ENCODE measurements around the gene DUSP22.

Gene DUSP22

DNA sequence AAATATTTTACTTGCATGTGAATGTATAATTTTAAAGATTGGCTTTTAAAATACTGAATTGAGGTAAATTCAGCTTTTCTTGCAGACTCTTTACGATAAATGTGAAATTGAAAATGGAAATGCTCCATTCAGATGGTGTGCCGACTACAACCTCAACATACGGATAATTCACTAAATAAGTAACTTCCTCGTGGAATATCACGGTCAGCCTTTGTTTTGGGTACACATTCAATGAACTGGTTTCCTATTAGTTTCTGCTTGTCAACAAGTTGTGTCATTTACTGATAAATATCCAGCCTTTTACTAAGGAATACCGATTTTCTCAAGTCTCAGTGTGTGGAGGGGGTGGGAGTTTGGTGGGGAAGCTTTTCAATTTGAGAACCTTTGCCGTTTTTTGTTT is 96.9 kb downstream of the DUSP22 start:
- no peaks in the 10 kb centered on the region for H3K9me3 Mint-ChIP-seq
- peak overlapping the region; percentile 90 for H3K4me3 Mint-ChIP-seq
- H3K36me3 Mint-ChIP-seq (ENCODE audit: low read depth) = peaks cover 15% of the 10 kb centered on the region
- peak overlapping the region; percentile 94 for H3K27ac Mint-ChIP-seq
- peaks cover 10% of the 10 kb centered on the region for H3K27me3 Mint-ChIP-seq
- H3K4me1 Mint-ChIP-seq (ENCODE audit: low read depth) = peaks cover 36% of the 10 kb centered on the region

DNA sequence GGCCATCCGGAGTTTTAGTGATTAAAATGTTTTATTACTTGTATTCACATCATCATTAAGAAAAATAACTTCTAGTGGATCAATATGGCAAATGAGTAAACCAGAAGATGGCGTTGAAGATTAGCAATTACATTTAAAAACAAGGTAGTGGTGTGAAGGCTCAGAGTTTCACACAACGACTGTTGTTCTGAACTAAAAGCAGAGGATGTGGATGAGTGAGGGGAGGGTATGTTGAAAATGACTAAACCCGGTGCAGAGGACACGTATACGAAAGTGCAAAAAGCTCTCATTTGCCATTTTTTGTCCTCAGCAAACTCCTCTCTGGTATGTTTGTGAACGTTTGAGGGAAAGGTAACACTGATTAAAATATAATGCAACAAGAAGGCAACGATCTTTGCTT is 97.3 kb downstream of the DUSP22 start:
- H3K4me3 Mint-ChIP-seq = peak overlapping the region; percentile 90
- peaks cover 40% of the 10 kb centered on the region for H3K4me1 Mint-ChIP-seq (ENCODE audit: low read depth)
- peaks cover 19% of the 10 kb centered on the region for H3K36me3 Mint-ChIP-seq (ENCODE audit: low read depth)
- no peaks in the 10 kb centered on the region for H3K9me3 Mint-ChIP-seq
- H3K27ac Mint-ChIP-seq = peak overlapping the region; percentile 94
- H3K27me3 Mint-ChIP-seq = peaks cover 8% of the 10 kb centered on the region

DNA sequence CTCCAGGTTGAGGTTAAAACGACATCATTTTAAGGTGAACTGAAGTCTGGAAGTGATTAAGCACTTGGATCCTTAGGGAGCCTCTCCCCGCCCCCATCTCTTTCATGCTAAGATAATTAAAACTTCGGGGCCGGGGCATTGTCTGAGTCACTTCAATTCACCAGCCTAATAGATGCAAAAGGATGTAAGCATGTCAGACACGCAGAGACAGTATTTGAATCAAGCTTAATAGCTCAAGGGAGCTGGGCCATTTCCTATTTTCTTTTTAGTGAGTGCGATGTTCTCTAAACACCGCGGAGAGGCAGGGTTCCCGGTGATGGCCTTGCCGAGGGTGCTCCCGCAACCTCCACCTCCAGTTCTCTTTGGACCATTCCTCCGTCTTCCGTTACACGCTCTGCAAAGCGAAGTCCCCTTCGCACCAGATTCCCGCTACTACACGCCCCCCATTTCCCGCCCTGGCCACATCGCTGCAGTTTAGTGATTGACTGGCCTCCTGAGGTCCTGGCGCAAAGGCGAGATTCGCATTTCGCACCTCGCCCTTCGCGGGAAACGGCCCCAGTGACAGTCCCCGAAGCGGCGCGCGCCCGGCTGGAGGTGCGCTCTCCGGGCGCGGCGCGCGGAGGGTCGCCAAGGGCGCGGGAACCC is 98.7 kb downstream of the DUSP22 start:
- H3K27me3 Mint-ChIP-seq = peaks cover 5% of the 10 kb centered on the region
- H3K9me3 Mint-ChIP-seq = no peaks in the 10 kb centered on the region
- H3K4me1 Mint-ChIP-seq (ENCODE audit: low read depth) = peaks cover 54% of the 10 kb centered on the region
- H3K36me3 Mint-ChIP-seq (ENCODE audit: low read depth) = peaks cover 33% of the 10 kb centered on the region
- H3K4me3 Mint-ChIP-seq = peak overlapping the region; percentile 90
- H3K27ac Mint-ChIP-seq = peak overlapping the region; percentile 94

DNA sequence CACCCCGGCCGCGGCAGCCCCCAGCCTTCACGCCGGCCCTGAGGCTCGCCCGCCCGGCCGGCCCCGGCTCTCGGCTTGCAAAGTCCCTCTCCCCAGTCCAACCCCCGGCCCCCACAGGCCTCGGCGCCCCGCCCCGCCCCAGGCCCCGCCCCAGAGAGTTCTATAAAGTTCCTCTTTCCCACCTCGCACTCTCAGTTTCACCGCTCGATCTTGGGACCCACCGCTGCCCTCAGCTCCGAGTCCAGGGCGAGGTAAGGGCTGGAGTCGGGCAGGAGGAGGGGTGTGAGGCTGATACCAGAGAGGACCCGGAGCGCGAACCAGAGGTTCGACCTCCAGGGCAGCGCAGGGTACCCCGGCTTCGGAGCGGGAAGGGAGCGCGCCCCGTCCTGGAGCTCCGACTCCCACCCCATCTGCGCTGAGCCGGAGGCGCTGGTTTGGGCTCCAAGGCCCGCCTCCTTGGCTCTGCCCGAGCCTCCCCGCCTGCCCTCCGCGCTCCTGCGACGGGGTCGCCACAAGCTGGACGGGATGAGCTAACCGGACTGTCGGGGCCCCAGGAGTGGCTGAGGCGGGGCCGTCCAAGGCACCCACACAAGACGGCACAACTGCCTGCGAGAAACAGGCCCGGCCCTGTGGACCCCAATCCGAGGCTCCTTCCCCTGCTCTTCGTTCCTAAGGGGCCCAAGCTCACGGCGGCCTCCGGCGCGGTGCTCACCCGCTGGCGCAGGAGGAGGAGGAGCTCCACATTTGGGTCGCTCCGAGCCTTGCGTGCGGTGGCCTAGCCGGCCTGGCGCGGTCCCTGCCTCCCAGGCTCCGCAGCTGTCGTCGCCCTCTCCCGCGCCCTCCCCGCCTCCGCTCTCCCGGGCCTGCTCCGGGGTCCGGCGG is 99.5 kb downstream of the DUSP22 start, which contains the start of gene IRF4:
TSS of gene IRF4 (plus strand) at position 194 of the 882 bp plus-strand sequence. CDS start 1,401 bp downstream, outside the sequence.
- peaks cover 58% of the 10 kb centered on the region for H3K4me1 Mint-ChIP-seq (ENCODE audit: low read depth)
- peaks cover 38% of the 10 kb centered on the region for H3K36me3 Mint-ChIP-seq (ENCODE audit: low read depth)
- H3K27me3 Mint-ChIP-seq = peaks cover 5% of the 10 kb centered on the region
- H3K27ac Mint-ChIP-seq = peak within 1 kb of the TSS; percentile 94
- H3K4me3 Mint-ChIP-seq = peak within 1 kb of the TSS; percentile 99
- no peaks in the 10 kb centered on the region for H3K9me3 Mint-ChIP-seq

DNA sequence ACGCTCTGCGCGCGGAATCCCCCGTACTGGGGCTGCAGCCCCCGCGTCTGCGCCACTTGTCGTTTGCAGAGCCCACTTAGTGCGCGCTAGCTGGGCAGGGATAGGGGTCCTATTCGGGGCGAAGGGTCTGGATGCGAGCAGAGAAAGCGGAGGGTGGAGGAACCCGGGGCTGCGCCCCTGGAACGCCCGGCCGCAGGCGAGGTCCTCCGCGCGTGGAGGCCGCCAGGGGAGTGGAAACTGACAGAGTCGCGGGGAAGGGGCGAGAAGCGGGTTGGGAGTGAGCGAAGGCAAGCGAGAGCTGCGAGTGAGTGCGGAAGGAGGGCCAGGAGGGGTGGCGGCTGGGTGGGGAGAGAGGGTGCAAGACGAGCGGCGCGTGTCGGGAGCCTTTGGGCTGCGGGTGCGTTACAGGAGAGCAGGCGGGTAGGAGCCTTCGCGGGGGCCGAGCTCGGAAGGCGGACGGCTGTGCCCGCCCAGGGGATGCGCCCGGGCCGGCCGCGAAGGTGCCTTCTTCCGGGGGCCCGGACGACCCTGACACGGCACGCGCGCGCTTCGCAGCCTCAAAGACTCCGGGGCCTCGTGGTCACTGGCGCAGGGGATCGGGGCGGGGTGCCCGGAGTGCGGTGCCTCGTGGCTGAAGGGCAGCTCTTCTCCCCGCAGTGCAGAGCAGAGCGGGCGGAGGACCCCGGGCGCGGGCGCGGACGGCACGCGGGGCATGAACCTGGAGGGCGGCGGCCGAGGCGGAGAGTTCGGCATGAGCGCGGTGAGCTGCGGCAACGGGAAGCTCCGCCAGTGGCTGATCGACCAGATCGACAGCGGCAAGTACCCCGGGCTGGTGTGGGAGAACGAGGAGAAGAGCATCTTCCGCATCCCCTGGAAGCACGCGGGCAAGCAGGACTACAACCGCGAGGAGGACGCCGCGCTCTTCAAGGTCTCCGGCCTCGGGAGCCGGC is 100.4 kb downstream of the DUSP22 start:
- Mint-ChIP-seq H3K4me3 (peak overlapping the region; percentile 99), H3K27me3 (peaks cover 5% of the 10 kb centered on the region), H3K9me3 (no peaks in the 10 kb centered on the region), H3K27ac (peak overlapping the region; percentile 89), H3K36me3 (ENCODE audit: low read depth) (peaks cover 47% of the 10 kb centered on the region), H3K4me1 (ENCODE audit: low read depth) (peaks cover 67% of the 10 kb centered on the region)

DNA sequence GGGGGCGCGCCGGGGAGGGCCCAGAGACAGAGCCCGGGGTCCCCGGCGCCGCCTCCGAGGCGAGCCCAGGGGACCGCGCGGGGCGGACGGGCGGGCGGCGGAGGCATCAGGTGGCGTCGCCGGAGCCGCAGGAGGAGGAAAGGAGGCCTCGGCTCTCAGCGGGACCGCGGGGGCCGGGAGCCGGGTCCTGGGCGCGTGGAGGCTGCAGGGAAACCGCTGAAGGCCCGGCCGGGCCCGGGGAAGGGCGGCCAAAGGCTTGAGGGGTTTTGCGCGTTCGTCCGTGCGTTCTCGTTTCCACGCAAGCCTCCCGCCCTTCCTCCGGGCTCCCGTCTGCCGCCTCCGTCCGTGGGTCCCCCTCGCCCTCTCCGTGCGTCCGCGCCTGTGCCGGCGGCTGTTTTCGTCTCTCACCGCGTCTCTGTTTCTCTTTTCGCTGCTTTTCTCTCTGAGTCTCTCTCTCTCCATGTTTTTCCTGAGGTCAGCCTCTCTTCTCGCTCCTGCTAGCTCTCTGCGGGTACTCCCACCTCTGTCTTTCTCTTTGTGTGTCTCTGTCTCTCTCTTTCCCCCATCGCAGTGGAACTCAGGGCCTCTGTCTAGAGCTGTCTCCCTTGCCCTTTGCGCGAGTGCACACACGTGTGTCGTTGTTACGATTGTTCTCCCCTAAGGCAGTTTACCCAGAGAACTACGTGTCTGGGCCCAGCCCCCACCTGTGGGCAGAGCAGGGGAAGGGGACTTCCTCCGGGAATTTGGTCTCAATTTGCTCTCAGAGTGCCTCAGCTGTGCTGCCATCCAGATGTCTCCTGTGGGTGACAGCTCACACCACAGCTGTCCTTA is 101.3 kb downstream of the DUSP22 start:
- Mint-ChIP-seq H3K4me3 (peak overlapping the region; percentile 99), H3K27me3 (peaks cover under 1% of the 10 kb centered on the region), H3K9me3 (no peaks in the 10 kb centered on the region), H3K36me3 (ENCODE audit: low read depth) (peaks cover 56% of the 10 kb centered on the region), H3K27ac (peak overlapping the region; percentile 99), H3K4me1 (ENCODE audit: low read depth) (peaks cover 74% of the 10 kb centered on the region)

DNA sequence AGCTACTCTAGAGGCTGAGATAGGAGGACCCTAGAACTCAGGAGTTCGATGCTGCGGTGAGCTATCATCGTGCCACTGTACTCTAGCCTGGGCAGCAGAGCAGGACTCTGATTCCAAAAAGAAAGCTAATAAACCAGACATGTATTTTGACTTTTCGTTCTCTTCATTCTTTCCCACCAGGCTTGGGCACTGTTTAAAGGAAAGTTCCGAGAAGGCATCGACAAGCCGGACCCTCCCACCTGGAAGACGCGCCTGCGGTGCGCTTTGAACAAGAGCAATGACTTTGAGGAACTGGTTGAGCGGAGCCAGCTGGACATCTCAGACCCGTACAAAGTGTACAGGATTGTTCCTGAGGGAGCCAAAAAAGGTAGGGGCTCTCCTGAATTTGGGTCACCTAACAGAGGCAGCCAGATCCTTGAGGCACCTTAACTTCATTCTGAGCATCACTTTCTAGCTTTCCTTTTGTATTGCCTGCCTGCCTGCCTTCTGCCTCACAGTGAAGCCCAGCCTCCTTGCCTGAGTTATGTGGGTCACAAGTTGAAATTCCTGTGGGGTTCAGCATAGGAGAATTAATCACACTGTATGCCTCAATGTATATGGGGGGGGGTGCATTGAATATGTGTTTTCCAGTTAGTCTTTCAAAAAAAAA is 102.5 kb downstream of the DUSP22 start:
- Mint-ChIP-seq H3K27ac (peak overlapping the region; percentile 19), H3K9me3 (no peaks in the 10 kb centered on the region), H3K4me1 (ENCODE audit: low read depth) (peaks cover 74% of the 10 kb centered on the region), H3K27me3 (no peaks in the 10 kb centered on the region), H3K36me3 (ENCODE audit: low read depth) (peaks cover 68% of the 10 kb centered on the region), H3K4me3 (peak overlapping the region; percentile 99)

DNA sequence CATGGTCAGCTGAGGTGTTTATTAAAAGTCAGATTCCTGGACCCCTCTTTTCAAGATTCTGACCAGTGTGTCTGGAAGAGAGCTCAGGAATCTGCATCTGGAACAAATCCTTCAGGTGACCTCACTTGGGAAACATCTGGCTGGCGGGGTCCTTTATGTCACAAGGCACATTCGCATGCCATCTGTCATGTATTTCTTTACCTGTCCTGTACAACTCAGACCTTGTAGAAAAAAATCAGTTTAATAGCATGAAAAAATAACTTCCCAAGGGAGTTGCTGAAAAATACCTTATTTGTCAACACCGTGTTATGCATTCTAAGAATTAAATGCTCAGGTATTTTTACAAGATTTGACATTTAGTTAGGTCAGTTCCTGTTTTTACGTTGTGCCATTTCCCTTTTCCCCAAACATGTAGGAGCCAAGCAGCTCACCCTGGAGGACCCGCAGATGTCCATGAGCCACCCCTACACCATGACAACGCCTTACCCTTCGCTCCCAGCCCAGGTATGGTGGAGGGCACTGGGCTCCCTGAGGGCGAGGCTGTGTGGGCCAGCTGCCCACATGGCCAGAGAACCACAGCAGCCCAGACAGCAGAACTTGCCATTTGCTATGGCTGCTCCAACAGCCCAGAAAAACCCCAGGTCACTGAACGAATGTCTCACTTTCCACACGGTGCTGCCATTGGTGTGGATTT is 103.3 kb downstream of the DUSP22 start:
- H3K4me1 Mint-ChIP-seq (ENCODE audit: low read depth) = peaks cover 74% of the 10 kb centered on the region
- H3K9me3 Mint-ChIP-seq = no peaks in the 10 kb centered on the region
- H3K4me3 Mint-ChIP-seq = peak overlapping the region; percentile 99
- H3K36me3 Mint-ChIP-seq (ENCODE audit: low read depth) = peaks cover 76% of the 10 kb centered on the region
- no peaks in the 10 kb centered on the region for H3K27me3 Mint-ChIP-seq
- H3K27ac Mint-ChIP-seq = peak overlapping the region; percentile 62

DNA sequence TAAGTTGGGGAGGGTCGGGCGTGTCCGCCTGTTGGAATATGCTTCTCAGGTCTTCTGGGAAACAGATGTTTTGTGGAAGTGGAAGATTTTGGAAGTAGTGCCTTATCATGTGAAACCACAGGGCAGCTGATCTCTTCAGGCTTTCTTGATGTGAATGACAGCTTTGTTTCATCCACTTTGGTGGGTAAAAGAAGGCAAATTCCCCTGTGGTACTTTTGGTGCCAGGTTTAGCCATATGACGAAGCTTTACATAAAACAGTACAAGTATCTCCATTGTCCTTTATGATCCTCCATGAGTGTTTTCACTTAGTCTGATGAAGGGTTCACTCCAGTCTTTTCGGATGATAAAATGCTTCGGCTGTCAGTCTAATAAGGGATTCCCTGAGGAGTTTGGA is 103.8 kb downstream of the DUSP22 start:
- peaks cover 74% of the 10 kb centered on the region for H3K4me1 Mint-ChIP-seq (ENCODE audit: low read depth)
- no peaks in the 10 kb centered on the region for H3K9me3 Mint-ChIP-seq
- peaks cover 81% of the 10 kb centered on the region for H3K36me3 Mint-ChIP-seq (ENCODE audit: low read depth)
- peak overlapping the region; percentile 62 for H3K27ac Mint-ChIP-seq
- peak overlapping the region; percentile 99 for H3K4me3 Mint-ChIP-seq
- H3K27me3 Mint-ChIP-seq = no peaks in the 10 kb centered on the region

DNA sequence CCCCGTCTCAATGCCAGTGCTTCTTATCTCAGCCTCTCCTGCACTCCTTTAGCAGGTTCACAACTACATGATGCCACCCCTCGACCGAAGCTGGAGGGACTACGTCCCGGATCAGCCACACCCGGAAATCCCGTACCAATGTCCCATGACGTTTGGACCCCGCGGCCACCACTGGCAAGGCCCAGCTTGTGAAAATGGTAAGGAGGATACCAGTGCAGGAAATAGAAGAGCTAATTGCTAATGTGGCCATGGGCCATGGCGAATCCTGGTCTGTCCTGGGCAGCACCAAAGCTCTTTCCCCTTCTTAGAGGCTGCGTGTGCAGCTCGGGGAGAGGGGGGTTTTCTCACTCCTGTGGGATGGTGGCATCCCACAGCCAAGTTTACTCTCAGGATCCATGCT is 104.8 kb downstream of the DUSP22 start:
- Mint-ChIP-seq H3K36me3 (ENCODE audit: low read depth) (peaks cover 91% of the 10 kb centered on the region), H3K4me1 (ENCODE audit: low read depth) (peaks cover 81% of the 10 kb centered on the region), H3K27me3 (no peaks in the 10 kb centered on the region), H3K9me3 (no peaks in the 10 kb centered on the region), H3K27ac (peak overlapping the region; percentile 51), H3K4me3 (peak overlapping the region; percentile 72)

DNA sequence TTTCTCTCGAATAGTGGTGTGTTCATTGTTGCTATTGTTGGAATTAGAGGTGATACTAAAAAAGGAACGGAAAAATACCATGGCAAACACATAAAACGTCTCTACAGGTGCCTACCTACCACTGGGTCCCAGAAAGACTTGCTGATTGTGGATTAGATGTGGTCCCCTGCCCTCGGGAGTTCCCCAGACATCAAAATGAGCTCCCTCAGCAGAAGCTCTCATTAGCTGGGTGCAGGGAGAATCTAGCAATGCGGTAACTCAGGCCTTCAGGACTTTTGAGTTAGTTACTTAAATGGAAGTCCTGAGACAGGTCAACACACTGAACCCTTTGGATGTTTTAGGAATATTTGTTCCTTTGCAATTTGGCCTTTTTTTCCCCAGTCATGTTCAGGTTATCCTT is 105.3 kb downstream of the DUSP22 start:
- Mint-ChIP-seq H3K4me3 (peak overlapping the region; percentile 72), H3K27me3 (no peaks in the 10 kb centered on the region), H3K4me1 (ENCODE audit: low read depth) (peaks cover 86% of the 10 kb centered on the region), H3K27ac (peak overlapping the region; percentile 51), H3K36me3 (ENCODE audit: low read depth) (peaks cover 93% of the 10 kb centered on the region), H3K9me3 (no peaks in the 10 kb centered on the region)

DNA sequence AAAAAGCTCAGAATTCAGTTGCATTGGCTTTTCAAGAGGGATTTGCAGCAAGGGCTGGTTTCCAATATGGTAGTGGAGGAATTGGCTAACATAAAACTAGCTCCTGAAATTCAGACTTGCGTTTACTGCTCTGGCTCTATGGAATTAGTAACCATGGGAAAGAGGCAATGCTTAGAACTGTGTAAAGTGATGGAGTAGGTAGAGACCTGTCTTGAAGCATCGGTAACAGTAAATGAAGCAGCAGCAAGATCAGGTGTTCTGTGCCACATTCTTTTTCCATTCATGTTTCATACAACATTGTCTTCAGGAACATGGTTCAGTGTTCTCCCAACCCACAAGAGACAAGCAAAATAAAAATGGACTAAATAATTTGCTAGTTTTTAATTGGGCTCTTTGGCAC is 105.8 kb downstream of the DUSP22 start:
- Mint-ChIP-seq H3K36me3 (ENCODE audit: low read depth) (peaks cover 94% of the 10 kb centered on the region), H3K4me1 (ENCODE audit: low read depth) (peaks cover 91% of the 10 kb centered on the region), H3K4me3 (peak overlapping the region; percentile 72), H3K27me3 (no peaks in the 10 kb centered on the region), H3K9me3 (no peaks in the 10 kb centered on the region), H3K27ac (peak overlapping the region; percentile 51)

DNA sequence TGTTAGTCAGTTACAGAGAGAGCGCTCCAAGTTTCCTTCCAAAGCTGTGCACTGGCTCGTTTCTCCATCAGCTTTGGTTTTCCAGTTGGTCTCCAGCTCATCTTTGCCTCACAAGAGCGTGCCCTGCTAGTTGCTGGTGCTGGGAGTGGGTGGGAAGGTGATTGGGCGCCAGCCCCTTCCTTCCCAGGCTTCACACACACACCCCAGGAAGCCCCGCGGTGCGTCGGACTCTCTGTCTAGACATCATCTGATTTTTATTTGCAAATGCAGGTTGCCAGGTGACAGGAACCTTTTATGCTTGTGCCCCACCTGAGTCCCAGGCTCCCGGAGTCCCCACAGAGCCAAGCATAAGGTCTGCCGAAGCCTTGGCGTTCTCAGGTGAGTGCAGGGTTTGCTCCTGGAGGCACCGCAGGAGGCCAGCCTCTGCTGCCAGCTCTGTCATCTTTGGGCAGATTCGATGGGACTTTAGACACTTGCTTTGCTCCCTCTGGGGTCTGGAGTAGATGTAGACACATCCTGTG is 106.3 kb downstream of the DUSP22 start:
- Mint-ChIP-seq H3K9me3 (no peaks in the 10 kb centered on the region), H3K4me1 (ENCODE audit: low read depth) (peaks cover 95% of the 10 kb centered on the region), H3K36me3 (ENCODE audit: low read depth) (peaks cover 96% of the 10 kb centered on the region), H3K4me3 (peak overlapping the region; percentile 72), H3K27me3 (no peaks in the 10 kb centered on the region), H3K27ac (peak overlapping the region; percentile 71)

Measured in stimulated activated naive CD8-positive, alpha-beta T cell treated with anti-CD3 and anti-CD28 coated beads, Interleukin-15, Interleukin-2, amounts not matched to agents 100 ng/mL and 50 ng/mL, for 24 hours (primary cell).